K562 (cell line): ENCODE results near the gene BET1L. TPM values are rescaled to one million over a fixed set of nuclear protein-coding genes. Genes with fewer than 3 reads are reported as not detected.

ENCODE experiments used
- ARID2 ChIP-seq: fragments of 450-650 bp; IDR thresholded peaks from 2 replicates; pipeline ENCODE4 v1.6.1; 2017; ENCODE audit warnings: antibody characterized with exemption, mild to moderate bottlenecking
- CBX5 ChIP-seq: IDR thresholded peaks from 2 replicates; pipeline ENCODE4 v1.6.1; 2014; ENCODE audit warnings: low read depth, borderline replicate concordance
- E2F3 ChIP-seq: fragments of 250-450 bp; sonication (Bioruptor Pico); IDR thresholded peaks from 2 replicates; pipeline ENCODE4 v1.4.0; 2020; ENCODE audit warnings: mild to moderate bottlenecking
- E2F5 ChIP-seq: sonication (generic); formaldehyde crosslinking; IDR thresholded peaks from 2 replicates; pipeline ENCODE4 v1.8.0; 2022; ENCODE audit warnings: mild to moderate bottlenecking, missing genetic modification reagents
- KLF10 ChIP-seq: fragments of 250-450 bp; sonication (Bioruptor Pico); IDR thresholded peaks from 2 replicates; pipeline ENCODE4 v1.6.1; 2021; ENCODE audit warnings: matching md5 sums
- NFYB ChIP-seq: IDR thresholded peaks from 2 replicates; pipeline ENCODE4 v1.6.1; 2011; ENCODE audit warnings: mild to moderate bottlenecking, moderate library complexity; ENCODE audit not compliant: insufficient read length; ENCODE audit errors: extremely low read depth
- NONO ChIP-seq, 2 experiments: fragments of 200-400 bp in 1 of 2; fragments of 450-650 bp in 1 of 2; formaldehyde crosslinking in 1 of 2; IDR thresholded peaks; 2 replicates each; pipeline ENCODE4 v1.6.1; 2017; ENCODE audit warnings: low read depth in 2 of 2, mild to moderate bottlenecking in 2 of 2, moderate library complexity in 2 of 2, low read length in 1 of 2
- NR0B1 ChIP-seq: fragments of 450-650 bp; IDR thresholded peaks from one replicate; pipeline ENCODE4 v1.6.1; 2018; ENCODE audit warnings: mild to moderate bottlenecking, moderate library complexity; ENCODE audit not compliant: partially characterized antibody
- RBM15 ChIP-seq: fragments of 200-400 bp; formaldehyde crosslinking; IDR thresholded peaks from 2 replicates; pipeline ENCODE4 v1.6.1; 2018; ENCODE audit warnings: mild to moderate bottlenecking, low read length, moderate library complexity; ENCODE audit not compliant: insufficient read depth
- SREBF2 ChIP-seq: sonication (generic); formaldehyde crosslinking; IDR thresholded peaks from 2 replicates; pipeline ENCODE4 v1.4.0; 2020; ENCODE audit warnings: mild to moderate bottlenecking, missing genetic modification reagents
- SRSF1 ChIP-seq: fragments of 200-400 bp; formaldehyde crosslinking; IDR thresholded peaks from 2 replicates; pipeline ENCODE4 v1.6.1; 2017; ENCODE audit warnings: mild to moderate bottlenecking, low read depth, low read length, moderate library complexity
- SUPT5H ChIP-seq: fragments of 450-650 bp; IDR thresholded peaks from 2 replicates; pipeline ENCODE4 v1.6.1; 2016
- TEAD4 ChIP-seq, 2 experiments: sonication (generic) in 1 of 2; formaldehyde crosslinking in 1 of 2; IDR thresholded peaks; 2 replicates each; pipeline versions ENCODE4 v1.6.1 to v1.8.0; 2012 to 2022; ENCODE audit warnings: borderline replicate concordance in 1 of 2, inconsistent platforms in 1 of 2, low read length in 1 of 2, mild to moderate bottlenecking in 1 of 2, missing genetic modification reagents in 1 of 2
- ZNF224 ChIP-seq: sonication (generic); formaldehyde crosslinking; IDR thresholded peaks from 2 replicates; pipeline ENCODE4 v1.8.0; 2022; ENCODE audit warnings: mild to moderate bottlenecking, missing genetic modification reagents
- ZNF263 ChIP-seq: sonication (generic); formaldehyde crosslinking; IDR thresholded peaks from 2 replicates; pipeline ENCODE4 v1.8.0; 2022; ENCODE audit warnings: mild to moderate bottlenecking, missing genetic modification reagents, borderline replicate concordance
- ZNF395 ChIP-seq: fragments of 200-800 bp; sonication (Bioruptor generic); IDR thresholded peaks from 2 replicates; pipeline ENCODE4 v1.6.1; 2017; ENCODE audit warnings: missing genetic modification characterization, missing compliant biosample characterization
- ZNF436 ChIP-seq: fragments of 250-450, 450-650 bp; sonication (Bioruptor Pico); formaldehyde crosslinking; IDR thresholded peaks from 2 replicates; pipeline ENCODE4 v1.7.0; 2020; ENCODE audit warnings: mild to moderate bottlenecking
- ZNF449 ChIP-seq: fragments of 250-450 bp; sonication (Bioruptor Pico); IDR thresholded peaks from 2 replicates; pipeline ENCODE4 v1.8.0; 2022; ENCODE audit warnings: moderate library complexity, mild to moderate bottlenecking, inconsistent platforms
- ZNF512 ChIP-seq: IDR thresholded peaks from 2 replicates; pipeline ENCODE4 v1.6.1; 2016; ENCODE audit warnings: missing genetic modification characterization, missing compliant biosample characterization
- polyA plus RNA-seq, 8 experiments: library from polyadenylated mRNA; depleted of rRNA in 4 of 8; stranded (reverse) in 5 of 8; unstranded in 3 of 8; fragments of >200 nt; fragmentation: Nextera tagmentation in 2 of 8; fragmentation: Illumina TruSeq in 1 of 8; extraction: Ambion mirVana in 2 of 8; extraction: Trizol in 1 of 8; gene quantifications; 2 replicates each; pipeline versions ENCODE4 v1.2.1 to v1.2.3, GENCODE V29; 2011 to 2014; ENCODE audit warnings: inconsistent platforms in 1 of 8, missing spikeins in 1 of 8
- total RNA-seq, 7 experiments: library from RNA; depleted of rRNA in 6 of 7; stranded (reverse); fragments of >200 nt in 6 of 7; fragmentation: Illumina TruSeq in 2 of 7; extraction: Trizol in 2 of 7; gene quantifications; 2 replicates each; pipeline versions ENCODE4 v1.2.1 to v1.2.3, GENCODE V29; 2011 to 2021; ENCODE audit warnings: low replicate concordance in 1 of 7

The BET1L gene
- total and polyA plus RNA-seq, 9 of the 15 experiments (the other 6 are each of a cell fraction or from before 2014, with no cell fraction given): 9.9 to 69.1 (median 19.9) TPM

GRCh38 chr11:208181-208916 is 1.1 kb upstream of the BET1L start (continued):
- TF ChIP-seq ZNF224 (no peak), SREBF2 (no peak), TEAD4 (IDR thresholded peaks at IDR 0.05; ENCODE audit: low read length) (no peak), TEAD4 (CRISPR knock-in tag; IDR thresholded peaks at IDR 0.05; ENCODE audit: borderline replicate concordance) (no peak), CBX5 (no peak), RBM15 (no peak), ZNF512 (tag) (no peak; the same call in 1 of the 2 replicates), ZNF449 (CRISPR knock-in tag) (no peak), SRSF1 (no peak), E2F5 (CRISPR knock-in tag) (no peak), NONO (IDR thresholded peaks at IDR 0.05; ENCODE audit: low read depth in 2 of 2, low read length in 1 of 2) (no peak), SUPT5H (peak; percentile 74), ZNF263 (CRISPR knock-in tag) (no peak), KLF10 (CRISPR knock-in tag) (no peak), ZNF436 (CRISPR knock-in tag) (no peak), ARID2 (no peak), E2F3 (CRISPR knock-in tag) (no peak), NR0B1 (no peak), NFYB (no peak), ZNF395 (CRISPR knock-in tag) (peak; percentile 90; the same call in 1 of the 2 replicates)
